ENCODE data around the gene BARX2. TPM values are rescaled to one million over a fixed set of nuclear protein-coding genes. Genes with fewer than 3 reads are reported as not detected.

BARX2 gene
- polyA plus RNA-seq, 1 donor from 2014 or later, result not detected

GRCh38 chr11:129404731-129405130 lies 29.1 kb downstream of the BARX2 start:
- H3K9ac ChIP-seq (ENCODE audit: low read length), result no peak overlapping the region
- no peak overlapping the region for H3K4me2 ChIP-seq (ENCODE audit: low read length)
- no peak overlapping the region for H3K4me3 ChIP-seq (ENCODE audit: low read length)
- no peaks in the 10 kb centered on the region for H3K27me3 ChIP-seq (ENCODE audit: insufficient read depth, low read depth, low read length)
- no peaks in the 10 kb centered on the region for H3F3A ChIP-seq (ENCODE audit: insufficient read depth, low read length, poor library complexity, severe bottlenecking)
- TF ChIP-seq TAF1 (IDR thresholded peaks at IDR 0.05; ENCODE audit: low read depth) (no peak), POLR2AphosphoS5 (IDR thresholded peaks at IDR 0.05) (no peak)
- H4K20me1 ChIP-seq (ENCODE audit: insufficient read depth), result no peaks in the 10 kb centered on the region
- H2AFZ ChIP-seq (ENCODE audit: low read depth, low read length), result no peak overlapping the region
- H3K9me3 ChIP-seq (ENCODE audit: low read length), result no peaks in the 10 kb centered on the region
- no peak overlapping the region for H3K27ac ChIP-seq (ENCODE audit: low read length)
- no peaks in the 10 kb centered on the region for H3K79me2 ChIP-seq (replicated peaks; ENCODE audit: insufficient read depth, low read length)
- H3K9me2 ChIP-seq (ENCODE audit: insufficient read depth, low read length), result no peaks in the 10 kb centered on the region
- no peaks in the 10 kb centered on the region for H3K36me3 ChIP-seq (ENCODE audit: insufficient read depth, low read length)

GRCh38 chr11:129408865-129409444 lies 33.3 kb downstream of the BARX2 start:
- Histone ChIP-seq H3F3A (ENCODE audit: insufficient read depth, low read length, poor library complexity, severe bottlenecking) (no peaks in the 10 kb centered on the region), H3K9me2 (ENCODE audit: insufficient read depth, low read length) (no peaks in the 10 kb centered on the region), H3K4me3 (ENCODE audit: low read length) (no peak overlapping the region), H3K36me3 (ENCODE audit: insufficient read depth, low read length) (no peaks in the 10 kb centered on the region), H3K4me2 (ENCODE audit: low read length) (no peak overlapping the region), H3K27ac (ENCODE audit: low read length) (no peak overlapping the region), H3K27me3 (ENCODE audit: insufficient read depth, low read depth, low read length) (no peaks in the 10 kb centered on the region), H3K9ac (ENCODE audit: low read length) (no peak overlapping the region), H4K20me1 (ENCODE audit: insufficient read depth) (no peaks in the 10 kb centered on the region), H3K9me3 (ENCODE audit: low read length) (no peaks in the 10 kb centered on the region), H2AFZ (ENCODE audit: low read depth, low read length) (no peak overlapping the region), H3K79me2 (replicated peaks; ENCODE audit: insufficient read depth, low read length) (no peaks in the 10 kb centered on the region)
- TF ChIP-seq POLR2AphosphoS5 (IDR thresholded peaks at IDR 0.05), result no peak
- TF ChIP-seq MXI1 (conservative IDR thresholded peaks at IDR 0.05; ENCODE audit: poor library complexity, severe bottlenecking), result no peak
- TF ChIP-seq REST (IDR thresholded peaks at IDR 0.05; ENCODE audit: borderline replicate concordance), result no peak
- TF ChIP-seq CTCF (IDR thresholded peaks at IDR 0.05; ENCODE audit: poor library complexity, severe bottlenecking), result no peak
- no peak for TF ChIP-seq TAF1 (IDR thresholded peaks at IDR 0.05; ENCODE audit: low read depth)
- no peak for TF ChIP-seq SMC3 (conservative IDR thresholded peaks at IDR 0.05; ENCODE audit: poor library complexity)
- TF ChIP-seq RAD21 (conservative IDR thresholded peaks at IDR 0.05), result no peak
- no peak for TF ChIP-seq EP300 (conservative IDR thresholded peaks at IDR 0.05; ENCODE audit: poor library complexity, severe bottlenecking)
- no peak for TF ChIP-seq EZH2 (IDR thresholded peaks at IDR 0.05; ENCODE audit: borderline replicate concordance, insufficient read depth, low read length, poor library complexity, severe bottlenecking)

All from neural cell (in vitro differentiated cells).